NCI-H2029 (cell line): ENCODE results near the gene DMWD.

Experiments
- DNase-seq: peaks from one replicate; lab custom pipeline; 2025; lab: John Stamatoyannopoulos, UW

DMWD gene

GRCh38 chr19:45745606-45746005 is 47.0 kb downstream of the DMWD start:
- no peak for DNase-seq

- no peak for DNase-seq
These were observed 49.7 kb downstream of the DMWD start for GRCh38 chr19:45742969-45743368.

GRCh38 chr19:45739498-45740439 is 52.9 kb downstream of the DMWD start:
- DNase-seq: no peak

GRCh38 chr19:45733160-45733810 is 59.4 kb downstream of the DMWD start, which contains the start of gene MEIOSIN:
Gene MEIOSIN (plus strand): TSS chr19:45733439. CDS start chr19:45735377, 1,938 bp downstream.
- DNase-seq: no peak
